ENCODE results near the gene NCBP3.
"Not testable (repeated sequence)": the region's sequence is repeated elsewhere in the genome, so short reads cannot be mapped to it uniquely, and the experiment has no call there.

NCBP3 gene

DNA sequence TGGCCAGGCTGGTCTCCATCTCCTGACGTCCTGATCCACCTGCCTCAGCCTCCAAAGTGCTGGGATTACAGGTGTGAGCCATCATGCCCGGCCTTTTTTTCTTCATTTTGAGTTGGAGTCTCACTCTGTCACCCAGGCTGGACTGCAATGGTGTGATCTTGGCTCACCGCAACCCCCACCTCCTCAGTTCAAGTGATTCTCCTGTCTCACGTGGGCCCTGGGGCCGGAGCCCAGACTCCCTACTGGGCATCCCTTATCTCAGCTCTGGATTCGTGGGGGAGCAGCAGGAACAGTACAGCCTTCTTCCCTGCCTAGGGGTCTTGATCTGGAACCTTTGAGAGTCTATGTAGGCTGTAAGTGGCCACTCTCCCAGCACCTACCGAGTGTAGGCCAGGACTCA is 52.8 kb downstream of the NCBP3 start:
- not testable (repeated sequence) for DNase-seq (ENCODE audit: low read depth in 3 of 3)

DNA sequence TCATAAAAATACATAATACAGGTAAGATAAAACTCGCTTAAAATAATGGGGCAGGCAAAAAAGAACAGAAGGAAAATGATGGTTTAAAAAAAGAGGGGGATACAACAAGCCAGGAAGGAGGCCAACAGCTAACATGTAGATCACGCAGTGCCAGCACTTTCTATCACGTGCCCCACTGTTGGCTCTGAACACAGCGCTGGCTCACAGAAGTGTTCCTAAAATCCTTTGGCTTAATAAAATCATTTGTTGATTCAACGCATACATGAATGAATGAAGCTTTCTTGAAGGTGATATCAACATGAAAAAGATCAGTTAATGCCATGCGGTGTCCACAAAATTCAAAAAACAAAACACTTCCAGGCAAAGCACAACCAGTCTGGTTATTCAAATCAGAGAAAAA is 53.6 kb downstream of the NCBP3 start:
- no peak for DNase-seq (ENCODE audit: low read depth in 3 of 3)

DNA sequence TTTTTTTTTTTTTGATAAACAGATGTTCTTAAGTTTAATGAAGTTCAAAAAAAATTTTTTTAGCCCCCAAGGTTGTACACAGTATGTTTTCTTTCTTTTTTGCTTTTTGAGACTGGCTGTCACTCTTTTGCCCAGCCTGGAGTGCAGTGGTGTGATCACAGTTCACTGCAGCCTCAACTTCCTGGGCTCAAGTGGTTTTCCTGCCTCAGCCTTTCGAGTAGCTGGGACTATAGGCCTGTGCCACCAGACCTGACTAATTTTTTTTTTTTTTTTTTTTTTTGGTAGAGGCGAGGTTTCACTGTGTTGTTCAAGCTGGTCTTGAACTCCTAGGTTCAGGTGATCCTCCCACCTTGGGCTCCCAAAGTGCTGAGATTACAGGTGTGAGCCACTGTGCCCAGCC is 57.8 kb downstream of the NCBP3 start:
- no peak for DNase-seq (ENCODE audit: low read depth in 3 of 3)

DNA sequence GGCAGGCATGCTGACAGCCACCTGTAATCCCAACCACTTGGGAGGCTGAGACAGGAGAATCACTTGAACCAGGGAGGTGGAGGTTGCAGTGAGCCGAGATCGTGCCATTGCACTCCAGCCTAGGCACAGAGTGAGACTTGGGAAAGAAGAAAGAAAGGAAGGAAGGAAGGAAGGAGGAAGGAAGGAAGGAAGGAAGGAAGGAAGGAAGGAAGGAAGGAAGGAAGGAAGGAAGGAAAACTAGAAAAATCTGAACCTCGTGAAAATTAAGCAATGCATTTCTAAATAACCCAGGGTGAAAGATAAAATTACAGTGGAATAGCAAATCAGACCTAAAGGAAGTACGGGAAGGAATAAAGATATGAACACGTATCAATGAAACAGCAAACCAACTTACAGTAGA is 60.7 kb downstream of the NCBP3 start:
- DNase-seq (ENCODE audit: low read depth in 3 of 3): not testable (repeated sequence)

DNA sequence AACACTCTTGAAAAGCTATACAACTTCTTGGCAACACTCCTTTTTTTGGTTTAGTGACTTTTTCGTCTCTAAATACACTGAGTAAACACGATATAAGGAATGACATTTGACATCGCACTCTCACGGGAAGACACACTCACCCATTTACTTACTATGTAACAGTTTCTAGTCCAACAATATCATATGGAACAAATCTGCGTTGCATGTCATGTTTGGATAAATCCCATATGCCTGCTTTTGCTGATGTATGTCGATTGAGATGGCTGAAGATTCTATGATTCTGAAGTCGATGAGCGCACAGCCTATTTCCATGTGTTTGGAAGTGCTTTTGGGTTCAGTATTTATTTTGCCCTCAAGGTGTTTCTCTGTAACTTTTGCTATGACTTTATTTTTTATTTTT is 63.3 kb downstream of the NCBP3 start:
- no peak for DNase-seq (ENCODE audit: low read depth in 3 of 3)

DNA sequence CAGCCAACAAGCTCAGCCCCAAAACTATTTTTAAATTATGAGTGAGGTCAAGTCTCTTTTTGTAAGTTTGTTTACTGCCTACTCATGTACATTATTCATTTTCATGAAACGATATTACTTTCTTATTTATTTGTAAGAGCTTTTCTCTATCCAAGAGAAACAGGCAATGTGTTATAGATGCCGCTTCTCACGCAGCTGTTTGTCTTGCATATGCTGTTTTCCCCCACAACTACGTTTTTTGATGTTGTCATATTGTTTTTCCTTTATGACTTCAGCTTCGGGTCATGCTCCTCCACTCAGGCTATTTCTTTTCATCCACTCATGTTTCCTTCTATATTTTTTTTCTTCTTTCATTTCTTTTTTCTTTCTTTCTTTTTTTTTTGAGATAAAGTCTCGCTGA is 65.1 kb downstream of the NCBP3 start:
- DNase-seq (ENCODE audit: low read depth in 3 of 3): no peak

DNA sequence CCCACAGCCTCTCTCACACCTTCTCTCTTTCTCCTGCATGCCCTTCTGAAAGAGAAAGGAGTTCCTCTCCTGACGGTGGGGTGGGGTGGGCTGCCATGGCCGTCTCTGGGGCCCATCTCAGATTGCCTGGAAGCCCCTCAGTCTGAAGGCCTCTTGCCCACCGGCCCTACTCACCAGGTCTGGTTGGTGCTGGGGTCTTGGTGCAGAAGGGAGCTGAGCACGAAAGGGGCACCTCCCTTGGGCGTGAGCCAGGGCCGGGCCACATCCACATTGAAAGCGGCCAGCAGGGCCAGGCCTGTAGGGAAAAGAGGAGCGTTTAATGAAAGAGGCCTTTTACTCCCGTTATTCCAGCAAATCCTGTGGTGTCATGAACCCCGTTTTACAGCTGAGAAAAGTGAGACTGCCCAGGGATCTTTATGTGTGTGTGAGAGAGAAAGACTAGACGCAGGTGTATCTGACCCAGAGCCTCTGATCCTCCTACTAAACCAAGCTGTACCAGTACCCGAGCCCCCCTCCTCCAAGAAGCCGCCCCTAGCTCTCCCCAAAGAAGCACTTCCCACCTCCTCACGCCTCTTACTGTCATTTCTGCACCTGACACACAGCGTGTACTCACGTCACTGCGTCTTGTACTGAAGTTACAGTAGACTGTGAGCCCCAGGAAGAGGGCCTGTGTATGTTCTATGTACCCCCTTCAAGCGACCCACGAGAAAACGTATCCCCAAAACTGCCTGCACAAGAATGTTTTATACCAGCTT is 68.5 kb downstream of the NCBP3 start:
- DNase-seq (ENCODE audit: low read depth in 3 of 3): no peak

DNA sequence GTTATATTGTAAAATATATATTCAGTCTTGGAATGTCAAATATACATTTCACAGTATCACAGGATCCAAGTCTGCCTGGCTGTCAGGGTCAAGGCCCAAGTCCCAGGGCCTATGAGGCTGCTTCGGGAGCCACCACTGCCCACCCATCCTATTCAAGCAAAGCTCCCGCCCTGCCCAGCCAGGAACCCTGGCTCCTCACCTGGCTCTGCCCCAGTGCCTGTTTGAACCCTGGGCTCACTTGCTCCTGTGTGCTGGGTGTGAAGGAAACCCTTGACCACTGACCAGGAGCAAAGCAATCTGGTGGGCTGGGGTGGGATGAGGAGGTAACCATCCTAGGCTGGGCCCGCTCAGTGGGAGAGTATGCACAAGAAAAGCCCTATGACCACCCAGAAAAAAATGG is 72.1 kb downstream of the NCBP3 start:
- DNase-seq (ENCODE audit: low read depth in 3 of 3): no peak

DNA sequence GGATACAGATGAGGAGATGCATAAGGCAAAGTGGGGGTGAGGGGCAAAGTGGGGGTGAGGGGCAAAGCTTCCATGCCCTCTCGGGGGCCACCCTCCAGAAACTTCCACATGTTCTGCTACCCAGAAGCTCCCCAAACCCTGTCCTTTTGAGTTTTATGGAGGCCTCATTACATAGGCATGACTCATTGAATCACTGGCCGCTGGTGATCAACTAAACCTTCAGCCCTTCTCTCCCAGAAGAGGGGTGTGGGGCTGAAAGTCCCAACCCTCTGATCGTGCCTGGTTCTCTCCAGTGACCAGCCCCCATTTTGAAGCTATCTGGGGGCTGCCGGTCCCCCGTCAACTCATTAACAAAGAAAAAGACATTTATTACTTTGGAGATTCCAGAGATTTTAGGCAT is 72.5 kb downstream of the NCBP3 start:
- DNase-seq (ENCODE audit: low read depth in 3 of 3): no peak

DNA sequence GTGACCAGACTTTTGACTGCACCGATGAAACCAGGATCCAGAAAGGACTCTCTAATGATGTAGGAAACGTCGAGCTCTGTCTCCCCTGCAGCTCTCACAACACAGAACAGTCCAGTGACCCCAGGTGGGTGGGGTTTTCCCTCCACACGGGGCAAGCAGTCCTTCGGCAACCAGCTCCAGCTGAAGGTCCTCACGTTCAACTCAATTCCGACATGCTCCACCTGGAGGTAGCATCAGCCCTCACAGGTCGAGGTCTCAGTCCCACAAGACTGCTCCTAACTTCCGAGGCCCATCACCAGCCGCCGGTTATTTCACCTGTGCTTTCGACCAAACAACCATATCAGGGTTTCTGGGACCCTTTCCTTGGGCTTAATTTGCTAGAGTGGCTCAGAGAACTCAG is 73.3 kb downstream of the NCBP3 start:
- DNase-seq (ENCODE audit: low read depth in 3 of 3): no peak

DNA sequence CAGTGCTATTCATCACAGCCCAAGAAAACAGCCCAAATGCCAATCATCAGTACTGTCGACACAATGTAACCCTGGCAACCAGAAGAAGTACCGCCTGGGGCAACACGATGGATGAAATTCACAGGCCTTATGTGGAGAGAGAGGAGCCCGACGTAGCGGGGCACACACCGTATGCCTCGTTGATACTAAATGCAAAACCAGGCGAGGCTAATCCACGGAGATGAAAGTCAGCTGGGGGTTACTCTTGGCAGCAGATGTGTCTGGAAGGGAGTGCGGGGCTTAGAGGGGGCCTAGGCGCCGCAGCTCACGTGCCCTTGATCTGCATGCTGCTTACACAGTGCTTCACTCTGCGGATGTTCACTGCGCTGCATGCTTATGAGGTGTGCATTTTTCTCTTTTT is 74.9 kb downstream of the NCBP3 start:
- DNase-seq (ENCODE audit: low read depth in 3 of 3): no peak

DNA sequence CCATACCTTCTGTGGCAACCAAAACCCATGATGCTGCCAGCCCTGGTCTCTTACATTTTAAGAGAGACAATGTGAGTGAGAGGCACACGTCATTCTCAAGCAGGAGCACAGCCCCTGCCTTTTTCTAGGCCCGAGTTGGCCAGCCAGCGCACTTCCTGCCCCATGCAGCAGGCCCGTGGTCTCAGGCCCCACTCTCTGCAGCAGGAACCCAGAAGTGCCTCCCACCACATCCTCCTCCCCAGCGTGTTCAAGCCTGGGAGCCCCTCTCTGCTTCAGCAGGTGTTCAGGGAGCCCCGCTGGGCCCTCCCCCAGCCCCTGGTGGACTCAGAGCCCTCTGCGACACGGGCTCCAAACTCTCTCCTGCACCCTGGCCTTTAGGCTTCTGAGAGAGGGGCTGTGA is 75.6 kb downstream of the NCBP3 start:
- DNase-seq (ENCODE audit: low read depth in 3 of 3): no peak

DNA sequence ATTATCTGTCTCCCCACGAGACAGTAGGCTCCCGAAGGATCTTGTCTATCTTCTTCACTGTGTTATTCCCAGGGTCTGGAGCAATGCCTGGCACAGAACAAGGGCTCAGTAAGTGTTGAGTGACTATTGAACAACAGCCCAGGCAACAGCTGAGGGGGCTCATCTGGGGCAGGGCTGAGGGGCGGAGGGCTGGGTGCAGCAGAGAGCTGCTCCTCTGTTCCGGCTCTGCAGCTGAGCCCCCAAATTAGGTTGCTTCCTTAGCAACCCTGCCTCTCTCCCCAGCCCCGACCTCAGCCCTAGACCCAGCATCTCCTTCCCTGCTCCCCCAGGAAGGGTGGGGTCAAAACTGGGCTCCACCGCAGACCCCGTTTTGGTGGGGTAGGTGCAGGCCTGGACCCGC is 77.3 kb downstream of the NCBP3 start:
- no peak for DNase-seq (ENCODE audit: low read depth in 3 of 3)

DNA sequence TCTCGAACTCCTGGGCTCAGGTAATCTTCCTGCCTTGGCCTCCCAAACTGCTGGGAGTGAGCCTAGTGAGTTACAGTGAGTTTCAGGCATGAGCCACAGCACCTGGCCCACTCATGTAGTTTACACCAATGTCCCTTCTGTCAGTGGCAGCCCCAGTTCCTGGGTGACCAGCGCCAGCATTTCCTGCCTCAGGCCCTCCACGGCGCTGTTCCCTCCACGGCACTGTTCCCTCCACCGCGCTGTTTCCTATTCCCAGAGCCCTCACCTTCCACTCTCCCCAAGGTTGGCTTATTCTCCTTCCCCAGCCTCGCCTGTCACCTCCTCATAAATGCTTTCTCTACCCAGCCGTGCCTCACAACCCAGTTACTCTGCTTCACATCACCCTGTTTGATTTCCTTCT is 77.7 kb downstream of the NCBP3 start:
- no peak for DNase-seq (ENCODE audit: low read depth in 3 of 3)

DNA sequence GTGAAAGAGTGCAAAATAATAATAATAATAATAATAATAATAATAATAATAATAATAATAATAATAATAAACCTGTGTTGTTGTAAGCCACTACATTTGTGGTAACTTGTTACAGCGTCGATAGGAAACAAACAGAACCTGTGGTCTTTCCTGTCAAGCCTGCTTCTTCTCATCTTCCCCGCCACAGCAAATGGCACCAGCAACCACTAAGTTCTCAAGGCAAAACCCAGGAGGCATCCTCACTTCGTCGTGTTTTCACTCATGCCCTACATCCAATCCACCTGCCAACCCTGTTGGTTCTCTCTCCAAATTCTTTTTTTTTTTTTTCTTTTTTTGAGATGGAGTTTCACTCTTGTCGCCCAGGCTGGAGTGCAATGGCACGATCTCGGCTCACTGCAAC is 79.3 kb downstream of the NCBP3 start:
- no peak for DNase-seq (ENCODE audit: low read depth in 3 of 3)

DNA sequence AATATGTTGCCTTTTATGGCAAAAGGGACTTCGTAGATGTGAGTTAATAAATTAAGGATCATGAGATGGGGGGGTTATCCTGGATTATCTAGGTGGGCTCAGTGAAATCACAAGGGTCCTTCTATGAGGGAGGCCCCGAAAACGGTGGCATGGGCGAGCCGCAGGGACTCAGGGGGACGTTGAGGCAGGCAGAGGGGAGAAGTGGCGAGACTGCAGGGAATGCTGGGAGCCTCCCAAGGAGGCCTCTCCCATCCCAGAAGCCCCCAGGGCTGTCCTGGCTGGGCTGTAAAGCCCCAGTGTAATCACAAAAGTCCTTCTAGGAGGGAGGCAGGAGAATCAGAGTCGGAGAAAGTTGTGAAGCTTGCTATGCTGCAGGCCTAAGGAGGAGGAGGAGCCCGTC is 80.1 kb downstream of the NCBP3 start:
- no peak for DNase-seq (ENCODE audit: low read depth in 3 of 3)

DNA sequence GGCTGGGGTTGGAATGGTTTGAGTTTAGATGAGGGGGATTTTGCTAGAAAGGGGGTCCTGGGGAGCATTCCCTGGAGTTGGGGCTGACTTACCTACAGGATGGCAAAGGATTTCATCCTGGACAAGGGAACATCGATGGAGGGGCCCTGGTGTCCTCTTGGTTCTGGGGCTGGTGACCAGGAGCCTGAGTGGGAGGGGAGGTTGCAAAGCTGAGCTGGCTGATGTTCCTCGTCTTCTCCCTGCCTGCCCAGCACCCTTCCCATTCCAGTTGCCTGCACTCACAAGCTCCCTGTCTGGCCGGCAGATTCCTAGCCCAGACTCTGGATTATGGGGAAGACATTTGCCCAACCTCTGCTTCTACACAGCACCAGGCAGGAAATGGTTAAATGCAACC is 82.3 kb downstream of the NCBP3 start:
- no peak for DNase-seq (ENCODE audit: low read depth in 3 of 3)

DNA sequence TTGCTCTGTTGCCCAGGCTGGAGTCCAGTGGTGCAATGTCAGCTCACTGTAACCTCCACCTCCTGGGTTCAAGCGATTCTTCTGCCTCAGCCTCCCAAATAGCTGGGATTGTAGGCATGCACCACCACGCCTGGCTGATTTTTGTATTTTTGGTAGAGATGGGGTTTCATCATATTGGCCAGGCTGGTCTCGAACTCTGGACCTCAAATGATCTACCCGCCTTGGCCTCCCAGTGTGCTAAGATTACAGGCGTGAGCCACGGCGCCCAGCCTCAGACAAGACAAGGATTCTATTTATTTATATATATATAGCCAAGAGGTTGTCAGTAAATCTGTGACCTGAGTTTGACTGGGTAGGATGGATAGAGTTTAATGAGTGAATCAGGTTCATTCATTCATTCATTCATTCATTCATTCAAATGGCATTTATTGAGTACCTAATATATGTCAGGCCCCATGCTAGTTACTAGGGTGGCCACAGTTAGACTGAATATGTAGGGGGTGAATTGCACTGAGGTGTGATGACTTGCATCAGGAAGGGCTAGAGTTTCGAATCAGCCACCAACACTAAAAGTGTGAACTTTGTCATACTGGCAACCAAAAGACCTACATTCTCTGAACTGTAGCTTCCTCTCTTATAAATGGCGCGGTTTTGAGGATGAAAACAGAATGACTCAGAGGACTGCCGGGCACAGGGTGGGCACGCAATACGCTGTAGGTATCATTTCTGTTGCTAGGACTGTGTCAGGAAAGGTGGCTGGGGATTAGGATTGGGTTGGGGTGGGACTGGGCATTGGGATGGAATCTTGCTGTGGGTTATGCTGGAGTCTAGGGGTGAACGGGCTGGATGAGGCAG is 82.9 kb downstream of the NCBP3 start:
- DNase-seq (ENCODE audit: low read depth in 3 of 3): no peak

DNA sequence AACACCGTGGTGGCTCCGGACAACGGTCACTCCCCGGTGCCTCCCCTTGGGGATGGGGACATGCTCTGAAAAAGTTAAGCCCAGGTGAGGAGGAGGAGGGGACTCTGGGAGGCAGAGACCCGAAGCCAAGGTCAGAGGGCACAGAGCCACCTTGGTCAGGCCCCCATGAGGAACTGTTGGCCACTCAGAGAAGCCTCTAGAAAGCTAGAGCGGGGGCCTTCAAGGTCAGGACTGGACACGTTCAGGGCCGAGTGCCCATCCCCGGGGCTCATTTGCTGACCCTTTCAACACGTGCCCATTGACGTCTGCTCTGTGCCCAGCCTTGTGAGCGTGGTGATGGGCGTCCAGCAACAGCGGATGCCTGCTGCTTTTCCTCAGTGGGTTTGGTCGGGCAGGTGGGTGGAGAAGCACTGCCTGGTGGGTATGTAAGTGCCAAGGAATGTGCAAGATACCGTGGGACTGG is 84.1 kb downstream of the NCBP3 start:
- no peak for DNase-seq (ENCODE audit: low read depth in 3 of 3)

DNA sequence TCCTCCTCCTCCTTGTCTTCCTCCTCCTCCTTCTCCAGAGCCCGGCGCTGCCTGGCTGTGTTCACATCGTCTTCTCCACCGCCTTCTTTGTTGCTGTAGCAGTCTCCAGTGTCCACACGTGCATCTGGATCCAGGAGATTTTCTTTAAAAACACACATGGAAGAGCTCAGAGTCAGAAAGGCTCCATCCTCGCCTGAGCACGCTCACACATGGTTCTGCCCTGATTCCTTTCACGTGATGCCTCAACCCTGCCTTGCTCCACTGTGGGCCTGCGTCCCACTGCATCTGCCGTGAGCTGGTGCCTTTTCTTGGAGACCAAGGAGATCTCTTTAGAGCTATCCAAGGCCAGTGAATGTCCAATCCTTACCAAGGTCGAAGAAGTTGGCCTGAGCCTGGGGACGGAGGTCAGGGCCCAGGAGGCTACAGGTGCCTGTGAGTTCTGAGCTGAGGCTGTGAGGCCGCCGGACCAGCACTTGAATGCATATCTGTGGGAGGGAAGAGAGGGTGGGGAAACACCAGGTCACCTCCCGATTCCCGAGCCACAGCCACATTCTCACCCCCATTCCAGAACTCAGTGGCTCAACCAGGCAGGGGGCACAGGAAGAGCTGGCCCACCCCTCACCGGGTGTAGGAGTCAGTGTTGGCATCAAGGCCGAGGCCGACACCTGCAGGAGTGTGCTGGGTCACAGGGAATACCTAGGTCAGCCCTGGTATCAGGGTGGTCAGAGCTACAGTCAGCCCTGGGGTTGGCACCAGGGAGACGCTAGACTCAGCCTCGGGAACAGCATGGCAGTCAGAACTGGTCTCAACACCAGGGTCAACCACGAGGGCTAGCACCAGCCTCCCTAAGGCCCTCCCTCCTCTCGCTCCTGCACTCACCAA is 84.8 kb downstream of the NCBP3 start:
- no peak for DNase-seq (ENCODE audit: low read depth in 3 of 3)

DNA sequence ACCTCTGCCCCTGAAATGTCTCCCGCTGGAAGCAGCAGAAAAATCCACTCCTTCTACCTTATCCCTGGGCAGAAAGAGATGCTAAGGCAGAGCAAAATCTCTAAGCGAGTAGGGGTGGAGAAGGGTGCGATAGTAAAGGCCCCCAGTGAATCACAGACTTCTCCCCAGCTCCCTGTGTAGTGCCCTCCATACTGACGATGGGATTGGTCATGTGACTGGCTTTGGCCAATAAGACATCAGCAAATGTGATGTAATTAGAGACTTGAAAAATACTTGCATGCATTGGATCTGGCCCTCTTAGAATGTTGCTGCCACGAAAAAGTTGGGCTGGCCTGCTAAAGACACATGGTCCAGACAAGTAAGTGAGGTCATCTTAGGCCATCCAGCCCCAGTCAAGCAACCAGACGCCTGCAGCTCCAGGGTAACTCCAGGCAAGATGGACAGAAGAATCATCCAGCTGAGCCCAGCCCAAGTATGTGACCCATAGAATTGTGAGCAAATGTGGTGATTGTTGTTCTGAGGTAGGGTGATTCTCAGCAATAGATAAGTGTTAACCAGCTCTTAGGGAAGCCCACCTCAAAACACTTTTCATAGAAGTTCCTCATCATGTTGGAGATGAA is 86.3 kb downstream of the NCBP3 start:
- DNase-seq (ENCODE audit: low read depth in 3 of 3): no peak

Measured in stimulated activated CD4-positive, alpha-beta T cell treated with anti-CD3 and anti-CD28 coated beads, TNF-alpha, amount 100 ng/mL, for 48 hours (primary cell).